ENCODE data around the gene GGT6.
"Not testable (repeated sequence)": the region's sequence is repeated elsewhere in the genome, so short reads cannot be mapped to it uniquely, and the experiment has no call there.

Gene GGT6

DNA sequence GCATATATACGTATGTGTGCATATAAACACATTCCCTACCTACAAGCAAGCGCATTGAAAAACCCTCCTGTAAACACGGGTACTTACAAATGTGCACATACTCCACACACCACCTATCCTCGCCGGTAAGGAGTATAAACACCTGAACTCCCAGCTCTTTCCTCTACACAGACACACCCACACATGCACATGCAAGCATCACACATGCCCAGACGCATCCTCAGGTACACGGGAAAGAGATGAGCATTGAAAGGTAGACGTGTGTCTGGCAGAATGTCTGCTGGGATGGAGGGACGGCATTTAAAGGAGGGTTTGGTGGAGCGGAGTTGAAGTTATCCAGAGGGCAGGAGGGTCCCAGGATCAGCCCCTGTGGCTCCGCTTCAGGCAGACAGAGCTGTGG lies 19.3 kb upstream of the GGT6 start:
- no peak for TF ChIP-seq CTCF (IDR thresholded peaks at IDR 0.05; ENCODE audit: low read depth, low read length)
- no peak for DNase-seq (ENCODE audit: extremely low read depth, low read depth)

DNA sequence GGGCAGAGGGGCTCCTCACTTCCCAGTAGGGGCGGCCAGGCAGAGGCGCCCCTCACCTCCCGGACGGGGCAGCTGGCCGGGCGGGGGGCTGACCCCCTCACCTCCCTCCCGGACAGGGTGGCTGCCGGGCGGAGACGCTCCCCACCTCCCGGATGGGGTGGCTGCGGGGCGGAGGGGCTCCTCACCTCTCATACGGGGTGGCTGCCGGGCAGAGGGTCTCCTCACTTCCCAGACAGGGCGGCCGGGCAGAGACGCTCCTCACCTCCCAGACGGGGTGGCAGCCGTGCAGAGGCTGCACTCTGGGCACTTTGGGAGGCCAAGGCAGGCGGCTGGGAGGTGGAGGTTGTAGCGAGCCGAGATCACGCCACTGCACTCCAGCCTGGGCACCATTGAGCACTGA lies 18.0 kb upstream of the GGT6 start:
- DNase-seq (ENCODE audit: extremely low read depth, low read depth), result not testable (repeated sequence)

GRCh38 chr17:4577386-4577993 lies 17.1 kb upstream of the GGT6 start:
- TF ChIP-seq CTCF (IDR thresholded peaks at IDR 0.05; ENCODE audit: low read depth, low read length), result no peak
- no peak for DNase-seq (ENCODE audit: extremely low read depth, low read depth)

DNA sequence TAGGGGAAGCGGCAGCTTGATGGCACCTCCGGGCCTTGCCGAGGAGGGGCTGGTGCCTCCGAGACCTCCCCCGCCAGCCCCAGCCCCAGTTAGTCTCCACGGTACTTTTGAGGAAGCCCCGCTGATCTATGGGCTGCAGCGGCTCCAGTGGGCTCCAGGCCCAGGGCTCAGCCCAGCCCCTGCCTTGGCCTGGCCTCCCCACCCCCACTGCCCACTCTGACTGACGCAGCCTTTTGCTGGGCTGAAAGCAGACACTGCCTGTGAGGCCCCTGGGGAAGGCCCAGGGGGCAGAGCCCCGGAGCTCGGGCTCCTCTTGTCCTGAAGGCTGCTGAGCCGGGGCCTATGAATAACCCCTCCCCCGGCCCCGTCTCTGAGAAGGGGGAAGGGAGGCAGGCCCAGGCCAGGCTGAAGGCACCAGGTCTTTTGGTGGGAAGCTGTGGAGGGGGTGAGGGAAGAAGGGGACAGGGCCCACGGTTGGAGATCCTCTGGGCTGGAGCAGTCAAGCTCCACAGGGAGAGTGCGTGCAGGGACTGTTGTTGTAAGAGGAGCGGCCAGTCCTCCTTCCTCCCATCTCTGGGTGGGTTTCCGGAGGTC lies 16.4 kb upstream of the GGT6 start:
- DNase-seq (ENCODE audit: extremely low read depth, low read depth), result no peak
- no peak for TF ChIP-seq CTCF (IDR thresholded peaks at IDR 0.05; ENCODE audit: low read depth, low read length)

DNA sequence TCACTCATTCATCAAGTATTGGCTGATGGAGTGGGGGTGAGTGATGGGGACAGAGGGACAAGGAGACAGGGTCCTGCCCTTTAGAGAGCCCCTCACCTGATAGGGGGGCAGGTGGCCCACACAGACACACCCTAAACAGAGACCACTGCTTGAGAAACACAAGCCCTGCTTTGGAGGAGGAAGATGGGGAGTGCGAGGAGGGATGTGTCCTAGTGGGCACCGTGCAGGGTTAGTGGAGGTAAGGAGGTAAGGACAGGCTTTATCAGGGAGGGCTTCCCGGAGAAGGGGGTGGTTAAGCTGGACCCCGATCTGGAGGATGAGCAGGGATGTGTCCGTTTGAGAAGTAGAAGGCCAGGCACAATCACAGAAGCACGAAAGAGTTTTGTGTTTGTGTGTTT lies 15.8 kb upstream of the GGT6 start:
- no peak for TF ChIP-seq CTCF (IDR thresholded peaks at IDR 0.05; ENCODE audit: low read depth, low read length)
- no peak for DNase-seq (ENCODE audit: extremely low read depth, low read depth)

DNA sequence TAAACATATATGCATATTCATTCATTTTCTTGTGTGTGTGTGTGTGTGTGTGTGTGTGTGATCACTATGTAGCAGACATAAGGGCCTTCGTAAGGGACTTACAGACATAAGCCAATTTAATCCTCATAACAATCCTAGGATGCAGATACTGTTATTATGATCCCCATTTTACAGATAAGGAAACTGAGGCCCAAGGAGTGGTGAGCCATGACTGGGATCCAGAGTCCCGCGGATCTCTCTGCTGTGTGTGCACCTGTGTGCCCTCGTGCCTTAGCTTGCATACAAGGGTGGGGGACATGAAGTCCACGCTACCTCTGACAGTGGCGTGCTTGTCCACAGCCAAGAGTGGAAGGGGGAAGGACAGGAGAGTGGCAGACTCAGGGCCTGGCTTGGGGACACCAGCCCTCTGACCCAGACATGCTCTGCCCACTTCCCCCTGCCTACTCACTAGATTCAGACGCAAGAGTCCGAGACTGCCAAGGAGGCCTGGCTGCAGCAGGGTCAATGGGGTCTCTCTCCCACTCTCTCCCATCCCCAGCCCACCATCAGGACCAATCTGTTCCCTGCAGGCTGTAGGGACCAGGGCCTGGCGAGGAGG lies 14.2 kb upstream of the GGT6 start:
- TF ChIP-seq CTCF (IDR thresholded peaks at IDR 0.05; ENCODE audit: low read depth, low read length), result no peak
- no peak for DNase-seq (ENCODE audit: extremely low read depth, low read depth)

- no peak for TF ChIP-seq CTCF (IDR thresholded peaks at IDR 0.05; ENCODE audit: low read depth, low read length)
- DNase-seq (ENCODE audit: extremely low read depth, low read depth), result no peak
Observed at GRCh38 chr17:4573669-4574068, 13.3 kb upstream of the GGT6 start.

DNA sequence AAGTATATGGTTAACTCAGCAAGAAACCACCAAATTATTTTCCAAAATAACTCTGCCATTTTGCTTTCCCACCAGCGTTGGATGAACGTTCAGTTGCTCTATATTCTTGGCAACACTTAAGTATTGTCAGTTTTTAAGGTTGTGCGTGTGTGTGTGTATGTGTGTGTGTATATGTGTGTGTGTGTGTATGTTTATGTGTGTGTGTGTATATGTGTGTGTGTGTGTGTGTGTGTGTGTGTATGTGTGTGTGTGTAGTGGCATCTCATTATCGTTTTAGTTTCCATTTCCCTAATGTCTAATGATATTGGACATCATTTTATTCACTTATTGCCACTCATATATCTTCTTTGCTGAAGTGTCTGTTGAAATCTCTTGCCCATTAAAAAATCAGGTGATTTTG lies 12.7 kb upstream of the GGT6 start:
- DNase-seq (ENCODE audit: extremely low read depth, low read depth), result no peak
- TF ChIP-seq CTCF (IDR thresholded peaks at IDR 0.05; ENCODE audit: low read depth, low read length), result no peak
